DMS114 treated with DMSO at 0.1 percent for 48 hours (cell line): ENCODE results near the gene GFI1.
"Not testable (repeated sequence)": the region's sequence is repeated elsewhere in the genome, so short reads cannot be mapped to it uniquely, and the experiment has no call there.

Experiments used
- DNase-seq: peaks from one replicate; lab custom pipeline; 2025; ENCODE audit not compliant: unreplicated experiment; lab: John Stamatoyannopoulos, UW

GFI1 gene

DNA sequence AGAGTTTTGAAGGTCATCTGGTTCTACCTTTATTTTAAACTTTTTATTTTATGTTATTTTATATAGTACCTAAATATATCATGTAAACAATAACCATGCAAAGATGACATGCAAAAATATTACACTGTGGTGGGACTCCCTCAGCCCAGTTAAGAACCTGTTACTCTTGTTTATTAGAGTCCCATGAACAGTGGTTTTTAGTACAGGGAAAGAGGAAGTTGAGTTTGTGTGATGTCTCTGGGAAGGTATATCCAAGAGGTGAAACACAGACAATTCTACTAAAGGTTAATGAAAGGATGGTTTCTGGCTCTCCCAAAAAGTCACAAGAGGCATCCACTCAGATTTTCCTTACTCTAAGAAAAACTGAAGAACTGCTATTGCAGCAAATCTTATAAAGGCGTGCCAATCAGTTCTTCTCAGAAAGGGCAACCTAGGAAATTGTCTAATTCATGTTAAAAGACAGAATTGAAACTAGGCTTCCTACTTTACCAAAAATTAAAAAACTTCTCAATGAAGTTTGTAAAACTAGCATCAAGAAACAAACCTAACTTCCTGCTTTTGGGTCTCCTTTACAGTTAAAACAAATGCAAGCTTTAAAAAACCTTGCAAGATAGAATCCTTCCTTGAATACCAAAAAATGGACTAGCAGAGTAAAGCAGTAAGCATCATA, 19.9 kb downstream of the GFI1 start:
- no peak for DNase-seq

DNA sequence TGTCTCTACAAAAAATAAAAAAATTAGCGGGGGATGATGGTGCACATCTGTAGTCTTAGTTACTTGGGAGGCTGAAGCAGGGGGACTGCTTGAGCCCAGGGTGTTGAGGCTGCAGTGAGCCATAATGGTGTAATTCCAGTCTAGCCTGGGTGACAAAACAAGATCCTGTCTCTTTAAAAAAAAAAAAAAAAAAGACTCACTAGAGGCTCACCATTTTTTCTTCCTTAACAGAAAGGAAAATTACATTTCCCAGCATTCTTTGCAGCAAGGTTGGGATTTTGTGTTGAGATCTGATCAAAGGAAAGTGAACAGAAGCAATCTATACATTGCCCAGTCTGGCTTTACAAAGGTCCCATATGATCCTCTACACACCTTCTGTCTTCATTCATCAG, 21.5 kb downstream of the GFI1 start:
- DNase-seq: no peak

DNA sequence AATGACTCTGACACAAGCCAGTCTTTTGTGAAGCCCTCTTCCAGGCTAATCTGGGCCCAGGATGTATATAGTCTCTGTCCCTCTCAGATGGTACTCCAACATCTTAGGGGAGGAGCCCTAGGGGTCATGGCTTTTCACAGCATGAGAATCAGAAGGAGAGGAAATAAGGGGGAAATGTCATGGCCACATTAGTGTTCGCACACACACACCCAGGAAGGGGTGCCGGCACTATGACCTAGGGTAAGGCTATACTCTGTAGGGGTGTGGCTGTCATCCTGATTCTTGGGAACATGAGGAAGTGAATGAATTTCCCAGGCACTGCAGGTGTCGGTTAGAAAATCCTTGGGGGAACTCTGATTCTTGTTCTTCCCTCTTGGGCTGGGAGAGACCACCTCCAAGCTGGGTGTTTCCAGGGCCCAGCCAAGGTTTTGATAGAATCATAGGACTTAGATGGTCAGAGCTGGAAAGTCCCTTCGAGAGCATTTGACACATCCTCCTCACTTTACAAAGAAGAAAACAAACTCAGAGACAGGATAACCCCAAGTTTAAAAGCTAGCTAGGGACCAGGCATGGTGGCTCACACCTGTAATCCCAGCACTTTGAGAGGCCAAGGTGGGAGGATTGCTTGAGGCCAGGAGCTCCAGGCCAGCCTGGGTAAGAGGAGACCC, 22.0 kb downstream of the GFI1 start:
- DNase-seq: no peak

DNA sequence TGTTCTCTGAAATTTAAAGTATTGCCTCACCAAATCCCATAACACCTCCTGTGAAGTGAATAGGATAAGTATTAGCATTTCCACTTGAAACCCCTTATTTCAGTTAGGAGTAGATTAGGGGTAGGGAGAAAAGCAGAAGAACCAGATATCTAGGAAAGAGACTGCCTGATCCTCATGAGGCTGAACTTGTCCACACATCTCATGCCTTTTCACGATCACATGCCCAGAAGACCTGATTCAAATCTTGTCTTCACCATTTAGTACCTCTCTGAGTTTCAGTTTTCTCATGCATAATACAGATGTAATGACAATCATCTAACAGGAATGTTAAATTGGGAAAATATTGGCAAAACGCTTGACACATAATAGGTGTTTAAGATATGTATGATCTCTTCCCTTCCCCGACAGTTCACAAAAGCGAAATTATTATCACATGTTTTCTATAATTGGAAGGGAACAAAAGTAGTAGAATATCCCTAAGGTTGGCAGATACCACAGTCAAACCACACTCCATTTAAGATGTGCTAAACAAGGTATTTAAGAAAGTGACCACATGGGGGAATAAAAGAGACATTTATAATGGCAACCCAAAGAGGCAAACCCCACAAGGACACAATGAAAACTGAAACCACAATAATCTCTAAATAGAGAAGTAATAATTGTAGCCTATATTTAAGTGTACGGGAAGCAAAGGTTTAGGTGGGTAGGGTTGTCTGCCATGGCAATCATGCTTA, 25.2 kb downstream of the GFI1 start:
- no peak for DNase-seq

DNA sequence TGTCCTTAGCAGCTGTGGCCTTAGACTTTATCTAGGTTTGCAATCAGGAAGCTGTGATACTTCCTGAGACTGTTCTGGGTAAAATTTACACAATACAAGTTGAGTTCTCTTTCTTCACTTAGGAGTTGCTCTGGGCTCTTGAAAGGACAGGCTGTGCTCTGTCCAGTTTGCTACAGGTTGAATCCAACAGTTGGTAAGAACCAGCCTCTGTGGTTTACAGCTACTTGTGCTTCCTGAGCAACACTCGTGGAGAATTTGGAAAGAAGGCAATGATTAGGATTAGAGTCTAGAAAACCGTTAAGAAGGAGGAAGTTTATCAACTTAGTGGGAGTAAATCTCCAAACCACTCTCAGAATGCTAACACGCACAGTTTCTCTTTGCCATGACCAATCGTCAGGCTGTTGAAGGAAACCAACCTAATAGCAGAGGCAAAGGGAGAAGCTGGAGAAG, 26.8 kb downstream of the GFI1 start:
- DNase-seq: no peak

DNA sequence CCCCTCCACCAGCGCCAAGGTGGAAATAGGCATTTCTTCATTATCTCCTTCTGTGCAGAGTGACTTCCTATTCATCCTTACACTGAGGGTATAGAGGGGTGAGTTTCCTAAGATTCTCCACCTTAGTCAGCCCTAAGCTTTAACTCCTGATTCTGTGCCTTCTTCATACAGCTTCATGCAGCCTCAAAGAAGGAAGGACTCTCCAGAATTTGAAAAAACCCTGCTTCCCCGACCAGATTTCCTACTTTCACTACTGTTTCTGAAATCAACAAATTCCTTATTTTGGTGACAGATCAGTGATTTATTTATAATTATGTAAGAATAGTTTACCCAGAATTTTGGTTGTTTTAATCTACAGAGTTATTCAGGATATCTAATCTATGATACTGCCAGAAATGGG, 28.6 kb downstream of the GFI1 start:
- DNase-seq: no peak

DNA sequence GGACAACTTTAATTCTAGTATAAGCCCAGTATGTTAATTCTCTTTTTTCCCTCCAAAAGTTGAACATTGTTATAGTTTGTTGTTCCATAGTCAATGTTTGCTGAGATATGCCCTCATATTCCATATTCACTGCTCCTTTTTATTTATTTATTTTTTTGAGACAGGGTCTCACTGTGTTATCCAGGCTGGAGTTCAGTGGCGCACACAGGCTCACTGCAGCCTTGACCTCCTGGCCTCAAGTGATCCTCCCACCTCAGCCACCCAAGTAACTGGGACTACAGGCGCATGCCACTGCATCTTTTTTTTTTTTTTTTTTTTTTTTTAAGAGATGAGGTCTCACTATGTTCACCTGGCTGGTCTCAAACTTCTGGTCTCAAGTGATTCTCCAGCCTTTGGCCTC, 38.7 kb downstream of the GFI1 start:
- no peak for DNase-seq

DNA sequence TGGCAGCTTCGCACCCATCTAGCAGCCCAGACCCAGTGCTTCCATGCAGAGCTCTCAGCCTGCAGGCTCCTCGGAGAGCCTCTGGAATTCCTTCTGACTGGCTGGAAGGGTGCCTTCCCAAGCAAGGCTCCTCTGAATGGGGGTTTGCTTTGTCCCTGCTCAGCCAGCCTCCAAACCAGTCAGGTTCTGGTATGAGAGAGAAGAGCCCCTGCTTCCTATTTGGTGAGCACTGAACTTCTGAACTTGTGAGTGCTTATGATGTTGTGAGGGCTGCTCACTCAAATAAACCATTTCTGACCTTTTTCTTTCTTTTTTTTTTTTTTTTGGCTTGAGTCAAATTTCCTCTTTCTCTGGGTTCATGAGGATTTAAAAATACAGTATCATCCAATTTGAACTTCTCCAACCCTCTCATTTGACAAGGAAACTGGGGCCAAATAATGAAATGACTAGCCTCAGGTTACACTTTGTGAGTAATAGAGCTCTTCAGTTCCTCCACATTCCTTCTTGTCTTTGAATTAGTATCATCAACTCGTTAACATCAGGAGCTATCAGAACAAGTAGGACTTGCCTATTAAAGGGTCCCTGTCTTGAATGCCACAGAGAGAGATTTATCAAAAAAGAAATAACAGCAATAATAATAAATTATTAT, 39.6 kb downstream of the GFI1 start:
- DNase-seq: no peak

DNA sequence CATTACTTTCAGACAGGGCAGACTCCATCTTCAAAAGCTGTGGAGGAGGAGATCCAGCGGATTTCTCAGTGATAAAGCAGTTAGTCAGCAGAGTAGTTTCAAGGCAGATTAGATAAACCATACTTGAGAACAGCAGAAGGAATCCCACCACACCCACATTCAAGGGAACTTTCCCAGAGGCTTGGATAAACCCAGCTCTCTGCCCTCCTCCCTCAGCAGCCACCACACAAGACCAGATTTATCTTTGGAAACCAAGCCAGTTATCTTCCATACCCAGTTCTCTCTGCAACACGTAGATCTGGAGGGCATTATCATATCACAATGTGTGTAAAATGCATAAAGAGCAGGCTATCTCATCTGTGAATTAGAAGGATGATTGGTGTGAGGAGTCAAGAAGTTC, 40.2 kb downstream of the GFI1 start:
- DNase-seq: no peak

DNA sequence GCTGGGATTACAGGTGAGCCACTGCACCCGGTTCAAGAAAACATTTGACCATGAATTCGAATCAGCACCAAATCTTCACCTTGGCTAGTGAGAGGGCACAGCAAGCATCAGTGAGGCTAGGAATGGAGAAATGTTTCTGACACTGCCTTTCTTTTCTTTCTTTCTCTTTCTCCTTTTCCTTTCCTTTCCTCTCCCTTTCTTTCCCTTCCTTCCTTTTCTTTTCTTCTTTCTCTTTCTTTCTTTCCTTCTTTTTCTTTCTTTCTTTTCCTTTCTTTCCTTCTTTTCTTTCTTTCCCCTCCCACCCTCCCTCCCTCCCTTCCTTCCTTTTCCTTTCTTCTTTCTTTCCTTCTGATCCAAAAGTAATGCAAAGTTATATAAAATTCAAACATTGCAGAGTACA, 40.9 kb downstream of the GFI1 start:
- DNase-seq: no peak

DNA sequence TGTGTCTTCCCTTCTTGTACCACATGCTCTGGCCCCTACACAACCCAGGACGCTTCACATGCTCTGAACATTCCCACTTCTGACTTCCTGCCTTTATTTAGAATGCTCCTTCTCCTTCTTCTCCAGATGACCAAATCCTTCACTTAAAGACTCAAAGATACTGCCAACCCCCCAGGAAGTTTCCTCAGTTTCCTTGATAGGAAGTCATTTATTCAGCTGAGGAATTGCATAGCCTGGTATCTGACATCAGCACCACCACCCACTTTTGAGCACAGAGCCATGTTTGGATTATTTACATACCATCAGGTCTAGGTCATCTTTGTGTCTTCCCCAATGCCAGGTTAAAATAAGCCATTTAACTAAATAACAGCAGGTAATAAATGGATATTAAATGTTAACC, 42.4 kb downstream of the GFI1 start:
- no peak for DNase-seq

DNA sequence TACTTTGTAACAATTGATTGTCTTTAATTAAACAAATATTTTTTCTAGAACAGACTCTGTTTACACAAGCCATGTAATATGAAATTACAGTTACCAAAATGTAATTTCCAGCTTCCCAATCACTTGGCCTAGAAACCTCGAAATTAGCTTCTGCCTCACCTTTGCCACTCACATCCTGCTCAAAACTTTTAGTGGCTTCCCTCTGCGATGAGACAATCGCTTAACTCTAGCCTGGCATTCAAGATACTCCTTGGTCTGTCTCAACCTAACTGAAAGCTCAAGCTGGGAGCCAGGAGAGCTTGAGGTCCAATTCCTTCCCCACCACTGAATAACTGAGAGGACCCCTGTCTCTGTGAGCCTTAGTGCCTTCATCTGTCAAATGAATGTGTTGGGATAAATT, 42.8 kb downstream of the GFI1 start:
- no peak for DNase-seq

DNA sequence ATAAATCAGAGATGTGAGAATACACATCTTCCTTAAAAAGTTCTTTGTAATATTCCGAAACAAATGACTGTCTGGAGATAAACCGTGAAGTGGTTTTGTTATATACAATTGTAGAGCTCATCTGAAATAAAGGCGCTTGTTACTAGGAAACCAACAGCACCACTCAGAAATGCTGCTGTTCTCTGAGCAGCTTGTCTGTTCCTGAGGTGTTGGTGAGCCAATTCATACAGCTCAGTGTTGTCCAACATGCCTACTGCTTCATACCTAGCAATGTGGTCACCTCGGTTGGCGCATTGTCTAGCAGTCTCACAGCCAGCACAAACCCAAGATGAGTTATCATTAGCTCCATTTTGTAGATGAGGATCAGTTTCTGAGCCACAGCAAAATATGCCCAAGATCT, 44.4 kb downstream of the GFI1 start:
- no peak for DNase-seq

DNA sequence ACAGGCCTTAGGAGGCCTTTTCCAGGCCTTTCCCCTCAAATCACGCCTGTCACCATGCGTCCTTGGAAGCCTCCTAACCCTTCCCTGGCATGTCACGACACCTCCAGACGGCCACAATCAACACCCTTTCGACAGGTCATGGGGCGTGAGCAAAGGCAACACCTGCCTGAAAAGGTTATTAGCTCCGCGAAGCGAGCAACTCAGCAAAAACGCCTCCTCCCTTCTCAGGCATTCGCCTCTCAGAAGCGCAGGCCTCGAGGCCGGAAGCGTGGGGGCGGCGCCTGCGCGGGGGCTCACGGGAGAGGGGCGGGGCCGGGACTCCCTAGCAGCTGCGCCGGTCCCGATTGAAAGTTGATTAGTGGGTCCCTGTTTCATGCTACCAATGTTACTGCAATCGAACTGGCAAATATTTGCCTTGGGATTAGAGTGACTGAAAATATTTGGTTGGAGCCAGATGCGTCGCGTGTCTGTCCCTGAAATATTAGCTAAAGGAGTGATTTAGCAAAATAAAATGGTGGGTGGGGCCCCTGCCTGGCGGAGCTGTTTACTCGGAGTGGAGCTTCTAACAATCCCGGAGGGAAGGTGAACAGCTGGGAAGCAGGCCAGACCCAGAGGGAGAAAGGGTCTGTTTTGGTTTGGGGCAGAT, 44.9 kb downstream of the GFI1 start:
- no peak for DNase-seq

DNA sequence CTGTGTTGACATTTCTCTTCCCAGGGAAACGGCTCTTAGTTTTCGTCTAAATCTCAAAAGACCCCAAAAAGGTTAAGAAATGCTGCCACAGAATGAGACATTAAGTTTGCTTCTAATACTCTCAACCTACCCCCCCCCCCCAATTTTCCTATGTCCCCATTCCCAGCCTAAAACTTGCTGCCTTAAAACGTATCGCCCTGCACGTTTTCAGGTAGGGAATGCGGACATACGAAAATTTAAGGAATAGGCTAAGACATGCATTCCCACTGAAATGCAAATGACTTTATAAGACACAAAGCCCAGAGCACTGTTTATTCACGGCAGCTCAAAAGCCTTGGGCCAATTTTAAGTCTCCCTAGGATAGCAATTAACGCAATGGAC, 45.4 kb downstream of the GFI1 start:
- DNase-seq: no peak

DNA sequence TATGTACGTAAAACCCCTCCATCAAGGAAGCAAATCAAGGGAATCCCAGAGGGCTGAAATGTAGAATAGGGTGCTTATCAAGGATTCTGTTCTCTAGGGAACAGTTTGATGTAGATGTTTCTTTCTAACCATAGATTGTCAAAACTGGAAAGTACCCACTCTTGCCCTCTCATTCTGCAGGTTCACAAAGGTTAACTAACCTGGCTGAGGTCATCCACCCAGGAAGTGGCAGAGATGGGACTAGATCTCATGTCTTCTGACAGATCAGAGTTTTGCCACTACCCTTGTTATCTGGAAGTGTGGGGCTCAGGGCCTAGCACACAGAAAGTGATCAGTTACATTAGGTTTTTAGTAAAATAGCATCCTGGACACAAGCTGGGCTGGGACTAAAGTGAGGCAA, 47.4 kb downstream of the GFI1 start:
- DNase-seq: no peak

DNA sequence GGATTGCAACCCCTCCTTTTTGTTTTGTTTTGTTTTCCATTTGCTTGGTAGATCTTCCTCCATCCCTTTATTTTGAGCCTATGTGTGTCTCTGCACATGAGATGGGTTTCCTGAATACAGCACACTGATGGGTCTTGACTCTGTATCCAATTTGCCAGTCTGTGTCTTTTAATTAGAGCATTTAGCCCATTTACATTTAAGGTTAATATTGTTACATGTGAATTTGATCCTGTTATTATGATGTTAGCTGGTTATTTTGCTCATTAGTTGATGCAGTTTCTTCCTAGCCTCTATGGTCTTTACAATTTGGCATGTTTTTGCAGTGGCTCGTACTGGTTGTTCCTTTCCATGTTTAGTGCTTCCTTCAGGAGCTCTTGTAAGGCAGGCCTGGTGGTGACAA, 52.2 kb downstream of the GFI1 start:
- not testable (repeated sequence) for DNase-seq

DNA sequence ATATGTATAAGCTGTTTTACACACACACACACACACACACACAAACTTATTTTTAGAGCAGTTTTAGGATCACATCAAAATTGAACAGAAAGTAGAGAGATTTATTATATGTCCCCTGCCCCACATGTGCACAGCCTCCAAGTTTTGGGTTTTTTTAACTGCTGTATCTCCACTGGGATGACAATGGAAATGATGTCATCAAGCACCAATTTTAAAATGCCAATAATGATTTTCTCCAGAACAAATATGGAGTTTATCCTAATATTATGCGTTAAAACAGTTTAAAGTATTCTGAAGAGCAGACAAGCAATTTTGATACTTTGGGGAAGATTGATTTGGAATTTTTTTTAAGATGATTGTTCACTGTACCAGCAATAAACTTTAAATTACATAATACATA, 56.7 kb downstream of the GFI1 start:
- DNase-seq: no peak

DNA sequence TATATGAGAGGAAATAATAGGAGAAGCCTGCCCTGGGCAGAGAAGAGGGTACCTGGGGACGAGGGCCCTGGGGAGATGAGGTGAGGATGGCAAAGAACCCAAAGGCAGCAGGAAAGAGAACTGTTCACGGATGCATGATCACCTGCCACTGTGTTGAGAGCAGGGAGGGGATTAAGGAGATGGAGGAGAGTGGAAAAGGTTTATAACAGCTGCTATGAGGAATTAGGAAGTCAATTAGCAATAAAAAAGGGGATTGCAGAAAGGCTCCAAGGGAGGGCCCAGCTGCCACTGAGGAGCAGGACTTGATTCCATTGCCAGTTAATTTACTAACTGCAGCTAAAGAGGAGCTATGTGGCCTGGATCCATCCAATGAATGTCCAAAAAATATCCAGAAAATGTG, 61.1 kb downstream of the GFI1 start:
- DNase-seq: no peak
